Measurements from ENCODE around the gene ANKRD24.

DNA sequence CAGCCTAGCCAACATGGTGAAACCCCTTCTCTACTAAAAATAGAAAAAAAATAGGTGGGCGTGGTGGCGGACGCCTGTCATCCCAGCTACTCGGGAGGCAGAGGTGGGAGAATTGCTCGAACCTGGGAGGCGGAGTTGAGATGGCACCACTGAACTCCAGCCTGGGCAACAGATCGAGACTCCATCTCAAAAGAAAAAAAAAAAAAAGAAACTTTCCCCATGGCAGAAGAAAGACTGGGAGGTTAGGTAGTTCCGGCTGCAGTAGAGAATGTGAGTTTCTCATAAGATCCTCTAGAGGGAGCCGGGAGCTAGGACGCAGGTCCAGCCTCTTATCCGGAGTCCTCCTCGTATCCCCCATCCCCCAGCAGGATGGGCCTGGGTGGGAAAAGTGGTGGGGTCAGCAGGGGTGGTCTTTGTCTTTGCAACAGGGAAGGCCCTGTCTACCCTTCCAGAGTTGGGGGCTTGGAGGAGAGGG is 42.2 kb upstream of the ANKRD24 start:
- no peak for TF ChIP-seq EZH2 (IDR thresholded peaks at IDR 0.05)
- TF ChIP-seq, protein P1, sequence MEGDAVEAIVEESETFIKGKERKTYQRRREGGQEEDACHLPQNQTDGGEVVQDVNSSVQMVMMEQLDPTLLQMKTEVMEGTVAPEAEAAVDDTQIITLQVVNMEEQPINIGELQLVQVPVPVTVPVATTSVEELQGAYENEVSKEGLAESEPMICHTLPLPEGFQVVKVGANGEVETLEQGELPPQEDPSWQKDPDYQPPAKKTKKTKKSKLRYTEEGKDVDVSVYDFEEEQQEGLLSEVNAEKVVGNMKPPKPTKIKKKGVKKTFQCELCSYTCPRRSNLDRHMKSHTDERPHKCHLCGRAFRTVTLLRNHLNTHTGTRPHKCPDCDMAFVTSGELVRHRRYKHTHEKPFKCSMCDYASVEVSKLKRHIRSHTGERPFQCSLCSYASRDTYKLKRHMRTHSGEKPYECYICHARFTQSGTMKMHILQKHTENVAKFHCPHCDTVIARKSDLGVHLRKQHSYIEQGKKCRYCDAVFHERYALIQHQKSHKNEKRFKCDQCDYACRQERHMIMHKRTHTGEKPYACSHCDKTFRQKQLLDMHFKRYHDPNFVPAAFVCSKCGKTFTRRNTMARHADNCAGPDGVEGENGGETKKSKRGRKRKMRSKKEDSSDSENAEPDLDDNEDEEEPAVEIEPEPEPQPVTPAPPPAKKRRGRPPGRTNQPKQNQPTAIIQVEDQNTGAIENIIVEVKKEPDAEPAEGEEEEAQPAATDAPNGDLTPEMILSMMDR (IDR thresholded peaks at IDR 0.05): peak; percentile 64
- TF ChIP-seq EZH2phosphoT487 (IDR thresholded peaks at IDR 0.05): no peak

Data from neural progenitor cell (in vitro differentiated cells).